Activated T-helper 9 cell treated with anti-CD3 and anti-CD28 coated beads, Interleukin-2, amount 50 U/mL, for 16 hours (primary cell): ENCODE results near the gene IFT122.
"Not testable (repeated sequence)": the region's sequence is repeated elsewhere in the genome, so short reads cannot be mapped to it uniquely, and the experiment has no call there.

Experiments
- DNase-seq: peaks from one replicate; pipeline ENCODE4 v3.0.0-alpha.2; 2020; ENCODE audit warnings: low read depth

IFT122 gene

GRCh38 chr3:129439817-129440617 is at the start of gene IFT122, which contains the start of gene MBD4:
IFT122 (plus strand) TSS chr3:129440224; CDS start chr3:129440331, 107 bp downstream.
MBD4 (minus strand) TSS chr3:129439948; CDS start chr3:129439833, 115 bp downstream.
- DNase-seq: peak; percentile 97

GRCh38 chr3:129391583-129391982 is 48.4 kb upstream of the IFT122 start:
- DNase-seq: not testable (repeated sequence)

- DNase-seq: not testable (repeated sequence)
Measured at GRCh38 chr3:129392106-129392887, 47.7 kb upstream of the IFT122 start.

- DNase-seq: no peak
Measured at GRCh38 chr3:129393271-129393670, 46.8 kb upstream of the IFT122 start.

GRCh38 chr3:129393760-129394564 is 46.1 kb upstream of the IFT122 start:
- DNase-seq: not testable (repeated sequence)

- DNase-seq: peak; percentile 3
Measured at GRCh38 chr3:129398803-129399144, 41.2 kb upstream of the IFT122 start.

- peak; percentile 60 for DNase-seq
Measured at GRCh38 chr3:129399145-129399894, 40.7 kb upstream of the IFT122 start.

- no peak for DNase-seq
Measured at GRCh38 chr3:129399895-129400357, 40.1 kb upstream of the IFT122 start.

GRCh38 chr3:129402210-129402609 is 37.8 kb upstream of the IFT122 start:
- DNase-seq: no peak

- DNase-seq: no peak
Measured at GRCh38 chr3:129402616-129403015, 37.4 kb upstream of the IFT122 start.

GRCh38 chr3:129403450-129403849 is 36.6 kb upstream of the IFT122 start:
- no peak for DNase-seq

GRCh38 chr3:129404130-129404529 is 35.9 kb upstream of the IFT122 start:
- no peak for DNase-seq

GRCh38 chr3:129404610-129405009 is 35.4 kb upstream of the IFT122 start:
- no peak for DNase-seq

- no peak for DNase-seq
Measured at GRCh38 chr3:129409541-129409940, 30.5 kb upstream of the IFT122 start.

GRCh38 chr3:129410971-129411370 is 29.1 kb upstream of the IFT122 start:
- no peak for DNase-seq

GRCh38 chr3:129412542-129413198 is 27.4 kb upstream of the IFT122 start:
- no peak for DNase-seq

- DNase-seq: not testable (repeated sequence)
Measured at GRCh38 chr3:129413238-129413637, 26.8 kb upstream of the IFT122 start.

- DNase-seq: no peak
Measured at GRCh38 chr3:129413687-129414506, 26.1 kb upstream of the IFT122 start.

- no peak for DNase-seq
Measured at GRCh38 chr3:129415378-129415777, 24.6 kb upstream of the IFT122 start.

GRCh38 chr3:129415830-129416229 is 24.2 kb upstream of the IFT122 start:
- no peak for DNase-seq
